Tibial artery (tissue), 4 donors: ENCODE measurements around the gene SPAG9.

Source experiments
- DNase-seq, 2 donors: peaks; one replicate each; pipeline ENCODE4 v3.0.0-alpha.2; 2019
- H3K27ac ChIP-seq, 2 donors: fragments of 200-600 bp; sonication (generic) in 1 of 2; 1 replicate in 1 of 2; 2 replicates in 1 of 2; pipeline ENCODE4 v1.5.1; 2018 to 2019; ENCODE audit warnings: mild to moderate bottlenecking in 1 of 2
- H3K27me3 ChIP-seq, 2 donors: fragments of 200-600 bp; sonication (generic) in 1 of 2; one replicate each; pipeline versions ENCODE4 v1.5.1 to v1.6.0; 2016 to 2019
- H3K36me3 ChIP-seq, 3 donors: fragments of 200-600 bp; sonication (generic) in 2 of 3; one replicate each; pipeline ENCODE4 v1.5.1; 2016 to 2019; ENCODE audit warnings: mild to moderate bottlenecking in 2 of 3
- H3K4me1 ChIP-seq, 4 donors: fragments of 200-600 bp; sonication (generic) in 2 of 4; 1 replicate in 3 of 4; 2 replicates in 1 of 4; pipeline ENCODE4 v1.5.1; 2016 to 2019
- H3K4me3 ChIP-seq, 2 donors: fragments of 200-600 bp; sonication (generic) in 1 of 2; 1 replicate in 1 of 2; 2 replicates in 1 of 2; pipeline ENCODE4 v1.5.1; 2018 to 2019; ENCODE audit warnings: mild to moderate bottlenecking in 2 of 2
- H3K9me3 ChIP-seq, 3 donors: fragments of 200-600 bp; sonication (generic) in 1 of 3; one replicate each; pipeline ENCODE4 v1.5.1; 2016 to 2019
- intact Hi-C: fragments of 100-400 bp; cut with DNase I; formaldehyde crosslinking; loops from one replicate; pipeline ENCODE4 v1.15.0; 2023; ENCODE audit warnings: low total_unique reads
- TF ChIP-seq, protein P1 (sequence below), 2 experiments: fragments of 200-600 bp in 1 of 2; fragments of 450-650 bp in 1 of 2; IDR thresholded peaks; one replicate each; pipeline ENCODE4 v1.5.1; 2017 to 2019; ENCODE audit warnings: antibody characterized with exemption in 2 of 2, mild to moderate bottlenecking in 1 of 2, moderate library complexity in 1 of 2

Gene SPAG9

DNA sequence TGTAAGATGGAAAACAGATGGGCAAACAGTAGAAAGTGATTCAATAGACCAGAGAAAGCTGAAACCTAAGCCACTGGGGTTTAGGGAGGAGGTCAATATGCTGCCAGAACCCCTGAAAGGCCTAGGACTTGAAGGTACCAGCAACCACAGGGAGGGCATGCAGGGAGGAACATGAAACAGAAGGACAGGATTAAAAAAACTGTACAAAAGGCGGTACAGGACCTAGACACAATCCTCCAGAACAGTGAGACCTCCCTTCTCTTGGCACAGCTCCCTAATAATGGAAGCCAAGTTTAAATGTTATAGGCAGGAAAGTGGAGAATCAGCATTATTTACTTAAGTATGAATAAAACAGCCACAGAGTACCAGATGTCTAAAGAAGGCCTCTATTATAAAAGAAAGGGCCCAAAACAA, 105.5 kb downstream of the SPAG9 start:
- H3K36me3 ChIP-seq, result peaks cover 21 to 80% (median 66%) of the 10 kb centered on the region in 3 donors

DNA sequence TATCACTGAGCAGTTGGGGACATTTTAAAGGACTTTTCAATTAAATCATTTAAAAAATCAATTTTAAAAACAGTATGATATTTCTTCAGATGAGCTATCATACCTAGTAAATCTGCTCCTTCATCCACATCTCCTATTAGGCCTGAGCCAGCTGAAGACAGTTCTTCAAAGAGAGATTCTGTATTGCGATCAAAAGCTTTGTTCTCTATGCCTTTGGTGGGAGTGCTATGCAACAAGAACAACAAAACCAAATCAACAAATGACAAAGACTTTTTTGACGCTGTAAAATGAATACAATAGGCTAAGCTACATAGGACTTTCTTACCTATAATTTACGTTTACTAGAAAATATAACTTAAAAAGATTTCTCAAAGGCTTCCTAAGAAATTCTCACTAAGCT, 106.5 kb downstream of the SPAG9 start:
- Histone ChIP-seq H3K4me1 (no peaks in the 10 kb centered on the region), H3K27ac (no peak overlapping the region), H3K36me3 (peaks cover 13 to 70% (median 56%) of the 10 kb centered on the region in 3 donors), H3K27me3 (no peaks in the 10 kb centered on the region), H3K9me3 (no peaks in the 10 kb centered on the region), H3K4me3 (no peak overlapping the region)
- TF ChIP-seq, protein P1, sequence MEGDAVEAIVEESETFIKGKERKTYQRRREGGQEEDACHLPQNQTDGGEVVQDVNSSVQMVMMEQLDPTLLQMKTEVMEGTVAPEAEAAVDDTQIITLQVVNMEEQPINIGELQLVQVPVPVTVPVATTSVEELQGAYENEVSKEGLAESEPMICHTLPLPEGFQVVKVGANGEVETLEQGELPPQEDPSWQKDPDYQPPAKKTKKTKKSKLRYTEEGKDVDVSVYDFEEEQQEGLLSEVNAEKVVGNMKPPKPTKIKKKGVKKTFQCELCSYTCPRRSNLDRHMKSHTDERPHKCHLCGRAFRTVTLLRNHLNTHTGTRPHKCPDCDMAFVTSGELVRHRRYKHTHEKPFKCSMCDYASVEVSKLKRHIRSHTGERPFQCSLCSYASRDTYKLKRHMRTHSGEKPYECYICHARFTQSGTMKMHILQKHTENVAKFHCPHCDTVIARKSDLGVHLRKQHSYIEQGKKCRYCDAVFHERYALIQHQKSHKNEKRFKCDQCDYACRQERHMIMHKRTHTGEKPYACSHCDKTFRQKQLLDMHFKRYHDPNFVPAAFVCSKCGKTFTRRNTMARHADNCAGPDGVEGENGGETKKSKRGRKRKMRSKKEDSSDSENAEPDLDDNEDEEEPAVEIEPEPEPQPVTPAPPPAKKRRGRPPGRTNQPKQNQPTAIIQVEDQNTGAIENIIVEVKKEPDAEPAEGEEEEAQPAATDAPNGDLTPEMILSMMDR (IDR thresholded peaks at IDR 0.05), result no peak
- no peak for DNase-seq
- intact Hi-C loops, result no loop called here

More for the DNA sequence above, 105.5 kb downstream of the SPAG9 start:
- Histone ChIP-seq H3K4me3 (no peak overlapping the region), H3K9me3 (no peaks in the 10 kb centered on the region), H3K4me1 (no peaks in the 10 kb centered on the region), H3K27ac (no peak overlapping the region), H3K27me3 (no peaks in the 10 kb centered on the region)
- no peak for DNase-seq
- TF ChIP-seq, protein P1 (IDR thresholded peaks at IDR 0.05), result no peak
- intact Hi-C loops, result no loop called here

GRCh38 chr17:51013322-51013721, 107.3 kb downstream of the SPAG9 start:
- TF ChIP-seq, protein P1 (IDR thresholded peaks at IDR 0.05), result no peak

DNA sequence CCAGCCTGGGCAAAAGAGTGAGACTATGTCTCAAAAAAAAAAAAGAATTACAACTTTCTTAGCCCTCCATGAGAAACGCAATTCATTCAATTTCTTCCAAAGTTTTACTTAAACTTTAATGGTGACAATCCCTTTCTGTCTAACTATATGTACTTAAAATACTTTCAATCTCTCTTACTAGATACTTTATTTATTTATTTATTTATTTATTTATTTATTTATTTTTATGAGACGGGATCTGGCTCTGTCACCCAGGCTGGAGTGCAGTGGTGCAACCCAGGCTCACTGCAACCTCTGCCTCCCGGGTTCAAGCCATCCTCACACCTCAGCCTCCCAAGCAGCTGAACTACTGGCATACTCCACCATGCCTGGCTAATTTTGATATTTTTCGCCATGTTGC, 108.1 kb downstream of the SPAG9 start:
- H3K27me3 ChIP-seq, result no peaks in the 10 kb centered on the region
- no peak overlapping the region for H3K4me3 ChIP-seq
- intact Hi-C loops, result no loop called here
- TF ChIP-seq, protein P1 (IDR thresholded peaks at IDR 0.05), result no peak
- H3K9me3 ChIP-seq, result no peaks in the 10 kb centered on the region
- no peaks in the 10 kb centered on the region for H3K4me1 ChIP-seq
- no peak overlapping the region for H3K27ac ChIP-seq
- DNase-seq, result no peak
- H3K36me3 ChIP-seq, result peaks cover 14 to 58% (median 41%) of the 10 kb centered on the region in 3 donors

More at GRCh38 chr17:51013322-51013721, 107.3 kb downstream of the SPAG9 start:
- Histone ChIP-seq H3K27ac (no peak overlapping the region), H3K9me3 (no peaks in the 10 kb centered on the region), H3K4me1 (no peaks in the 10 kb centered on the region), H3K36me3 (peaks cover 10 to 62% (median 48%) of the 10 kb centered on the region in 3 donors), H3K4me3 (no peak overlapping the region), H3K27me3 (no peaks in the 10 kb centered on the region)
- intact Hi-C loops, result no loop called here
- DNase-seq, result no peak

- no peaks in the 10 kb centered on the region for H3K27me3 ChIP-seq
- no peak overlapping the region for H3K27ac ChIP-seq
- TF ChIP-seq, protein P1 (IDR thresholded peaks at IDR 0.05), result no peak
- no peaks in the 10 kb centered on the region for H3K4me1 ChIP-seq
- H3K36me3 ChIP-seq, result peaks cover 29 to 59% (median 44%) of the 10 kb centered on the region in 3 donors
- intact Hi-C loops, result no loop called here
- no peak overlapping the region for H3K4me3 ChIP-seq
- no peak for DNase-seq
- no peaks in the 10 kb centered on the region for H3K9me3 ChIP-seq
Measured at GRCh38 chr17:51010173-51010675, 110.4 kb downstream of the SPAG9 start.

DNA sequence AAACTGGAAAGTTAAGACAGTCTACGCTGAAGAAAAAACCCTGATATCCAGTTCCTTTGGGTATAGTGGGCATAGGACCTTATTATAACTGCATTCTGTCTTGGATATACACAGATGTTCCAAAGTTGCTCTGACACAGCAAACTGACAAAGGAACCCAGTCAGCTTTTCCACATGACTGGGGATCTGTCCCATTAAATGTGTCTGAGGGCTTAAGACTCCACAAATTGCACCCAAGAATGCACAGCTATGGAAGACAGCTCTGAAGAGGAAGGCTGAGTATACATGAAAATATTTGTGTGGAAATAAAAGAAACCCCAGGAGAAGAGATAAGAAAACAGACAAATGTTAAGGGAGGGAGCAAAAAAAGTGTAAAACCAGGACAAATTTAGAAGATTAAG, 114.1 kb downstream of the SPAG9 start:
- TF ChIP-seq, protein P1 (IDR thresholded peaks at IDR 0.05), result no peak
- intact Hi-C loops, result no loop called here

More for the DNA sequence above, 114.1 kb downstream of the SPAG9 start:
- no peak for DNase-seq
- H3K36me3 ChIP-seq, result peaks cover 34 to 53% (median 38%) of the 10 kb centered on the region in 3 donors
- no peaks in the 10 kb centered on the region for H3K4me1 ChIP-seq
- no peak overlapping the region for H3K27ac ChIP-seq
- H3K4me3 ChIP-seq, result no peak overlapping the region
- H3K27me3 ChIP-seq, result no peaks in the 10 kb centered on the region
- H3K9me3 ChIP-seq, result no peaks in the 10 kb centered on the region
